Astrocyte (in vitro differentiated cells and primary cell): Measurements from ENCODE around the gene REEP1. TPM values are rescaled to one million over a fixed set of nuclear protein-coding genes. Genes with fewer than 3 reads are reported as not detected.

Source experiments
- DNase-seq: peaks from one replicate; pipeline ENCODE4 v3.0.0-alpha.2; 2010; ENCODE audit warnings: low read depth
- FAIRE-seq: peaks from 2 replicates; lab custom pipeline; 2011; peaks lifted over from hg19 to GRCh38; lab: Jason Lieb, UNC
- H2AFZ ChIP-seq: 2 replicates; pipeline ENCODE4 v1.6.0; 2012; ENCODE audit warnings: low read depth, low read length, inconsistent platforms
- H3K27ac ChIP-seq: 2 replicates; pipeline ENCODE4 v1.5.1; 2011; ENCODE audit warnings: low read depth, low read length, inconsistent platforms
- H3K27me3 ChIP-seq: 2 replicates; pipeline ENCODE4 v1.6.0; 2011; ENCODE audit warnings: low read length, inconsistent platforms; ENCODE audit not compliant: insufficient read depth
- H3K36me3 ChIP-seq: 2 replicates; pipeline ENCODE4 v1.5.1; 2011; ENCODE audit warnings: low read length, inconsistent platforms; ENCODE audit not compliant: insufficient read depth
- H3K4me1 ChIP-seq: 2 replicates; pipeline ENCODE4 v1.5.1; 2011; ENCODE audit warnings: low read length, inconsistent platforms; ENCODE audit not compliant: insufficient read depth
- H3K4me2 ChIP-seq: 2 replicates; pipeline ENCODE4 v1.6.0; 2012; ENCODE audit warnings: low read length, inconsistent platforms
- H3K4me3 ChIP-seq: 2 replicates; pipeline ENCODE4 v1.5.1; 2011; ENCODE audit warnings: low read depth, mild to moderate bottlenecking, low read length, inconsistent platforms; ENCODE audit not compliant: insufficient read depth
- H3K79me2 ChIP-seq: 2 replicates; pipeline ENCODE4 v1.6.0; 2012; ENCODE audit warnings: mild to moderate bottlenecking, low read length, inconsistent platforms; ENCODE audit not compliant: insufficient read depth
- H3K9ac ChIP-seq: 2 replicates; pipeline ENCODE4 v1.6.0; 2012; ENCODE audit warnings: mild to moderate bottlenecking, low read length, inconsistent platforms
- H3K9me3 ChIP-seq: 2 replicates; pipeline ENCODE4 v1.5.1; 2012; ENCODE audit warnings: low read depth, mild to moderate bottlenecking, low read length, inconsistent platforms; ENCODE audit not compliant: insufficient read depth
- H4K20me1 ChIP-seq: 2 replicates; pipeline ENCODE4 v1.6.0; 2012; ENCODE audit warnings: low read length, inconsistent platforms; ENCODE audit not compliant: insufficient read depth
- H3K27ac Mint-ChIP-seq: one replicate; pipeline ENCODE4 v1.8.0; 2021; ENCODE audit warnings: mild to moderate bottlenecking, mixed read lengths; ENCODE audit not compliant: unreplicated experiment
- H3K27me3 Mint-ChIP-seq: one replicate; pipeline ENCODE4 v1.8.0; 2021; ENCODE audit warnings: low read depth, mixed read lengths; ENCODE audit not compliant: unreplicated experiment
- H3K36me3 Mint-ChIP-seq: one replicate; pipeline ENCODE4 v1.8.0; 2021; ENCODE audit warnings: low read depth, mixed read lengths; ENCODE audit not compliant: unreplicated experiment
- H3K4me1 Mint-ChIP-seq: one replicate; pipeline ENCODE4 v1.8.0; 2021; ENCODE audit warnings: low read depth, mixed read lengths; ENCODE audit not compliant: unreplicated experiment
- H3K4me3 Mint-ChIP-seq: one replicate; pipeline ENCODE4 v1.8.0; 2021; ENCODE audit warnings: mild to moderate bottlenecking, moderate library complexity, mixed read lengths; ENCODE audit not compliant: unreplicated experiment
- H3K9me3 Mint-ChIP-seq: one replicate; pipeline ENCODE4 v1.8.0; 2021; ENCODE audit warnings: mild to moderate bottlenecking, mixed read lengths; ENCODE audit not compliant: unreplicated experiment
- EZH2 ChIP-seq: IDR thresholded peaks from 2 replicates; pipeline ENCODE4 v1.6.1; 2012; ENCODE audit warnings: mild to moderate bottlenecking, low read length, inconsistent platforms; ENCODE audit not compliant: insufficient read depth
- total RNA-seq: library from RNA; stranded (reverse); gene quantifications from 2 replicates; pipeline ENCODE4 v1.2.1, GENCODE V29; 2021
- TF ChIP-seq, protein P1 (sequence below): IDR thresholded peaks from 2 replicates; pipeline ENCODE4 v1.5.1; 2011; ENCODE audit warnings: low read depth, mild to moderate bottlenecking, inconsistent platforms, low read length, moderate library complexity; ENCODE audit not compliant: insufficient read depth

Gene REEP1
- total RNA-seq, 1 donor from 2014 or later, result 0.61 TPM

DNA sequence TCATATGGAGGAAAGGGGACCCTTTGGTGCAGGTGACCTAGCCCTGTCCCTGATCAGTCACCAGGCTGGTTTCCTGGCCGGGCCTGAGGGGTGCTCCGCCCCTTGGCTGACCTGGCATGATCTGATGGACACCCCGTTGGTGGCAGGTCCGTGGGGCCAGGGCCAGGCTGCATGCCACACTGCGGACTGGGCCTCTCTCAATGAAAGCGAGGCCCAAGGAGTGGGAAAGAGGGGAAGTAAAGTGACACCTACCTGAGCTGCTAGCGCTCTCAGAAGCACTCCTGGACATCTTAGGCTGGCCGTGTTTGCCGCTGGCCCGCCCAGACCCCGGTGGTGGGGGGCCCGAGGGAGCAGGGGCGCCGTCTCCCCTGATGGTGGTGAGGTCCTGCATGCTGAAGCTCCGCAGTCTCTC lies 105.0 kb downstream of the REEP1 start:
- H3K4me1 Mint-ChIP-seq, result peaks cover 5% of the 10 kb centered on the region
- no peaks in the 10 kb centered on the region for H3K36me3 Mint-ChIP-seq

GRCh38 chr2:86231680-86232372 lies 105.6 kb downstream of the REEP1 start:
- Histone ChIP-seq H3K27me3 (no peaks in the 10 kb centered on the region), H3K4me1 (no peaks in the 10 kb centered on the region), H3K4me2 (no peak overlapping the region), H3K79me2 (no peaks in the 10 kb centered on the region), H3K4me3 (no peak overlapping the region), H4K20me1 (no peaks in the 10 kb centered on the region), H3K9me3 (no peaks in the 10 kb centered on the region), H3K9ac (no peak overlapping the region), H2AFZ (no peak overlapping the region), H3K27ac (no peak overlapping the region), H3K36me3 (no peaks in the 10 kb centered on the region)
- peaks cover 5% of the 10 kb centered on the region for H3K4me1 Mint-ChIP-seq
- no peak overlapping the region for H3K4me3 Mint-ChIP-seq
- H3K9me3 Mint-ChIP-seq, result no peaks in the 10 kb centered on the region
- H3K27ac Mint-ChIP-seq, result no peak overlapping the region
- no peaks in the 10 kb centered on the region for H3K36me3 Mint-ChIP-seq
- peaks cover 6% of the 10 kb centered on the region for H3K27me3 Mint-ChIP-seq
- DNase-seq (no peak), FAIRE-seq (no peak)
- TF ChIP-seq EZH2, result no peak
- TF ChIP-seq, protein P1, sequence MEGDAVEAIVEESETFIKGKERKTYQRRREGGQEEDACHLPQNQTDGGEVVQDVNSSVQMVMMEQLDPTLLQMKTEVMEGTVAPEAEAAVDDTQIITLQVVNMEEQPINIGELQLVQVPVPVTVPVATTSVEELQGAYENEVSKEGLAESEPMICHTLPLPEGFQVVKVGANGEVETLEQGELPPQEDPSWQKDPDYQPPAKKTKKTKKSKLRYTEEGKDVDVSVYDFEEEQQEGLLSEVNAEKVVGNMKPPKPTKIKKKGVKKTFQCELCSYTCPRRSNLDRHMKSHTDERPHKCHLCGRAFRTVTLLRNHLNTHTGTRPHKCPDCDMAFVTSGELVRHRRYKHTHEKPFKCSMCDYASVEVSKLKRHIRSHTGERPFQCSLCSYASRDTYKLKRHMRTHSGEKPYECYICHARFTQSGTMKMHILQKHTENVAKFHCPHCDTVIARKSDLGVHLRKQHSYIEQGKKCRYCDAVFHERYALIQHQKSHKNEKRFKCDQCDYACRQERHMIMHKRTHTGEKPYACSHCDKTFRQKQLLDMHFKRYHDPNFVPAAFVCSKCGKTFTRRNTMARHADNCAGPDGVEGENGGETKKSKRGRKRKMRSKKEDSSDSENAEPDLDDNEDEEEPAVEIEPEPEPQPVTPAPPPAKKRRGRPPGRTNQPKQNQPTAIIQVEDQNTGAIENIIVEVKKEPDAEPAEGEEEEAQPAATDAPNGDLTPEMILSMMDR, result no peak

More for the DNA sequence above, 105.0 kb downstream of the REEP1 start:
- TF ChIP-seq EZH2, result no peak
- TF ChIP-seq, protein P1, result no peak
- H2AFZ ChIP-seq, result no peak overlapping the region
- Mint-ChIP-seq H3K9me3 (no peaks in the 10 kb centered on the region), H3K4me3 (no peak overlapping the region), H3K27me3 (peaks cover 6% of the 10 kb centered on the region), H3K27ac (no peak overlapping the region)
- no peaks in the 10 kb centered on the region for H3K4me1 ChIP-seq
- H4K20me1 ChIP-seq, result no peaks in the 10 kb centered on the region
- no peak overlapping the region for H3K27ac ChIP-seq
- no peaks in the 10 kb centered on the region for H3K79me2 ChIP-seq
- no peaks in the 10 kb centered on the region for H3K27me3 ChIP-seq
- no peak for DNase-seq
- H3K9ac ChIP-seq, result no peak overlapping the region
- no peak for FAIRE-seq
- H3K4me3 ChIP-seq, result no peak overlapping the region
- H3K36me3 ChIP-seq, result no peaks in the 10 kb centered on the region
- H3K9me3 ChIP-seq, result no peaks in the 10 kb centered on the region
- H3K4me2 ChIP-seq, result no peak overlapping the region

- no peak overlapping the region for H3K4me3 Mint-ChIP-seq
- Histone ChIP-seq H3K4me3 (no peak overlapping the region), H4K20me1 (no peaks in the 10 kb centered on the region), H3K4me1 (no peaks in the 10 kb centered on the region), H3K9ac (no peak overlapping the region), H3K79me2 (no peaks in the 10 kb centered on the region), H3K27ac (no peak overlapping the region), H2AFZ (no peak overlapping the region), H3K27me3 (no peaks in the 10 kb centered on the region), H3K4me2 (no peak overlapping the region), H3K9me3 (no peaks in the 10 kb centered on the region), H3K36me3 (no peaks in the 10 kb centered on the region)
- H3K27me3 Mint-ChIP-seq, result peaks cover 6% of the 10 kb centered on the region
- H3K9me3 Mint-ChIP-seq, result no peaks in the 10 kb centered on the region
- peaks cover 5% of the 10 kb centered on the region for H3K4me1 Mint-ChIP-seq
- H3K27ac Mint-ChIP-seq, result no peak overlapping the region
- H3K36me3 Mint-ChIP-seq, result no peaks in the 10 kb centered on the region
- no peak for TF ChIP-seq EZH2
- TF ChIP-seq, protein P1, result no peak
- no peak for FAIRE-seq
- no peak for DNase-seq
Observed at GRCh38 chr2:86230961-86231360, 106.5 kb downstream of the REEP1 start.
